ENCODE measurements around the gene MVK. TPM values are rescaled to one million over a fixed set of nuclear protein-coding genes. Genes with fewer than 3 reads are reported as not detected.
A peak's percentile ranks its signal among the peaks of the same experiment; 100 is the strongest.

Gene MVK
- total RNA-seq, 2 donors from 2014 or later = 8.6 to 12.2 TPM

DNA sequence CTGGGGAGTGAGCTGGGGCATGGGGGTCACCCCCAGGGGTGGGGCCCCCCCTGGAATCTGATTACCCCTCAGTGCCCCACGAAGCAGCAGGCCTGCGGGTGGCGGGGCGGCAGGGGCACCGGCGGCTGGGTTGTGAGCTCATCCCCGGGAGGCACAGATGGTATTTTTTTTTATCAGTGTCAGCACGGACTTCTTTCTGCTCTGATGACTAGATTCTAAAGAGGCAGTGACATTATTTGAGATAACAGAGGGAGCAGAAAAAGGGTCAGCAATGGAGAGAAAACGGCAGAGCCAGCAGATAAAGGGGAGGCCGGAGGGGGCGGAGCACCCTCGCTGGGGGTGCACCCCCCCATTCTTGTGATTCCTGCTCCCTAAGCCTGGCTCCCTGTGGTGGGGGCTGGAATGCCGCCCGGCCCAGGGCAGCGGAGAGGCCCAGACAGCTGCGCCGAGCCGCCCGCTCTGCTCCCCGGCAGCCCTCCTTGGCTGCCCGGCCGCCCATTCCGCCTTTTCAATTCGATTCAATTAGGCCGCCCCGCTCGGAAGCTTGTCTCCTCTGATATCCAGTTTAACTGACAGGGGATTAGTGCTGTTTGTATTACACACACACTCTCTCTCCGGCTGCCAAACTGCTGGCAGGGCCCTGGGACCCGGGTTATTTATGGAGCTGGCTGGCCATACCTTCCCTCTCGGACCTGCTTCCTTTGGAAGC lies 32.9 kb downstream of the MVK start:
- Histone ChIP-seq H3K4me1 (peaks cover 5% of the 10 kb centered on the region), H3K4me3 (no peak overlapping the region), H3K27ac (no peak overlapping the region), H3K36me3 (replicated peaks in 1 of 2; ENCODE audit: insufficient read depth in 1 of 2, low read depth in 2 of 2) (no peaks in the 10 kb centered on the region), H3K27me3 (peaks cover 0 to 4% of the 10 kb centered on the region in 2 donors), H3K9me3 (no peaks in the 10 kb centered on the region)
- DNase-seq (peak in 1 of 4 donors; percentile 23), ATAC-seq (peak; percentile 28)
- 35 to 42% methylated on average over 28 to 30 of the region's 30 CpGs for WGBS, 2 donors
- TF ChIP-seq, protein P1, sequence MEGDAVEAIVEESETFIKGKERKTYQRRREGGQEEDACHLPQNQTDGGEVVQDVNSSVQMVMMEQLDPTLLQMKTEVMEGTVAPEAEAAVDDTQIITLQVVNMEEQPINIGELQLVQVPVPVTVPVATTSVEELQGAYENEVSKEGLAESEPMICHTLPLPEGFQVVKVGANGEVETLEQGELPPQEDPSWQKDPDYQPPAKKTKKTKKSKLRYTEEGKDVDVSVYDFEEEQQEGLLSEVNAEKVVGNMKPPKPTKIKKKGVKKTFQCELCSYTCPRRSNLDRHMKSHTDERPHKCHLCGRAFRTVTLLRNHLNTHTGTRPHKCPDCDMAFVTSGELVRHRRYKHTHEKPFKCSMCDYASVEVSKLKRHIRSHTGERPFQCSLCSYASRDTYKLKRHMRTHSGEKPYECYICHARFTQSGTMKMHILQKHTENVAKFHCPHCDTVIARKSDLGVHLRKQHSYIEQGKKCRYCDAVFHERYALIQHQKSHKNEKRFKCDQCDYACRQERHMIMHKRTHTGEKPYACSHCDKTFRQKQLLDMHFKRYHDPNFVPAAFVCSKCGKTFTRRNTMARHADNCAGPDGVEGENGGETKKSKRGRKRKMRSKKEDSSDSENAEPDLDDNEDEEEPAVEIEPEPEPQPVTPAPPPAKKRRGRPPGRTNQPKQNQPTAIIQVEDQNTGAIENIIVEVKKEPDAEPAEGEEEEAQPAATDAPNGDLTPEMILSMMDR (IDR thresholded peaks at IDR 0.05) = no peak
- no peak for TF ChIP-seq POLR2A (IDR thresholded peaks at IDR 0.05)
- intact Hi-C loops (cut with DNase I) = no loop called here

DNA sequence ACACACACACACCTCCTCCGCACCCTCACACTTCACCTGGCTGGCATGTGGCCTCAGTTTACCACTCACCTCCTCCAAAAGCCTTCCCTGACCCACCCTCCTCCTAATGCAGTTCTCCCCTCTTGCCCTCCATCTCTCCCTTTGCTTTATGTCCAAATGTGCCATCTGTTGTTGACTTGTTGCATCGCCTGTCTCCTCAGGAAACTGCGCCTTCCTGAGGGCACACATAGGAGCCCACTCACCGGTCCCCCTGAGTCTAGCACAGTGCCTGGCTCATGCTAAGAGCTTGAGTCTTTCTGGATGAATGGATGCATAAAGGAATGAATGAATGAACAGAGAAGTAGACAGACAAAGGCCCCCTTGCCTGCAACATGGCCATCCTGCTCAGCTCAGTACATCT lies 34.0 kb downstream of the MVK start:
- WGBS, 2 donors = 84 to 89% methylated on average over 4 of the region's 4 CpGs
- no peak for DNase-seq
- H3K27me3 ChIP-seq = peaks cover 0 to 4% of the 10 kb centered on the region in 2 donors
- peaks cover 5% of the 10 kb centered on the region for H3K4me1 ChIP-seq
- no peak for TF ChIP-seq POLR2A (IDR thresholded peaks at IDR 0.05)
- TF ChIP-seq, protein P1 (IDR thresholded peaks at IDR 0.05) = no peak
- H3K36me3 ChIP-seq (replicated peaks in 1 of 2; ENCODE audit: insufficient read depth in 1 of 2, low read depth in 2 of 2) = no peaks in the 10 kb centered on the region
- H3K27ac ChIP-seq = no peak overlapping the region
- intact Hi-C loops (cut with DNase I) = no loop called here
- no peaks in the 10 kb centered on the region for H3K9me3 ChIP-seq
- ATAC-seq = no peak
- no peak overlapping the region for H3K4me3 ChIP-seq

DNA sequence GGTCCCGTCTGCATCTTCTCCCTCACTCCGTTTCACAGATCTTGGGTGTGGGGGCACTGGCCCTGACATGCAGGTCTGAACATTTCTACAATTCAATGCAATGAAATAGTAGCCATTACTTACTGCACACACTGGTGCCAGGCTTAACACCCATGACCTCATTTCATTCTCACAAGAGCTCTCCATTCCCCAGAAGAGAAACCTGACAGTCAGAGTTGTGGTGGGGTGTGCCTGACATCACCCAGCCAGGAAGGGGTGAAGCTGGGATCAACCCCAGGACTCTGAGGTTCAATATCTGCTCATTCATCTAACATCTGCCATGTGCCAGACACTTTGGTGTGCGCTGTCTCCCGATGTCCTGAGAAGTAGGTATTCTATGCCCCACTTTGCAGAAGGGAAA lies 34.7 kb downstream of the MVK start:
- peaks cover 5% of the 10 kb centered on the region for H3K4me1 ChIP-seq
- H3K36me3 ChIP-seq (replicated peaks in 1 of 2; ENCODE audit: insufficient read depth in 1 of 2, low read depth in 2 of 2) = no peaks in the 10 kb centered on the region
- H3K27ac ChIP-seq = no peak overlapping the region
- no peak overlapping the region for H3K4me3 ChIP-seq
- WGBS, 2 donors = 74 to 83% methylated on average over 4 of the region's 4 CpGs
- DNase-seq (no peak), ATAC-seq (no peak)
- no peak for TF ChIP-seq POLR2A (IDR thresholded peaks at IDR 0.05)
- TF ChIP-seq, protein P1 (IDR thresholded peaks at IDR 0.05) = no peak
- no peaks in the 10 kb centered on the region for H3K9me3 ChIP-seq
- peaks cover 0 to 4% of the 10 kb centered on the region in 2 donors for H3K27me3 ChIP-seq
- intact Hi-C loops (cut with DNase I) = no loop called here

DNA sequence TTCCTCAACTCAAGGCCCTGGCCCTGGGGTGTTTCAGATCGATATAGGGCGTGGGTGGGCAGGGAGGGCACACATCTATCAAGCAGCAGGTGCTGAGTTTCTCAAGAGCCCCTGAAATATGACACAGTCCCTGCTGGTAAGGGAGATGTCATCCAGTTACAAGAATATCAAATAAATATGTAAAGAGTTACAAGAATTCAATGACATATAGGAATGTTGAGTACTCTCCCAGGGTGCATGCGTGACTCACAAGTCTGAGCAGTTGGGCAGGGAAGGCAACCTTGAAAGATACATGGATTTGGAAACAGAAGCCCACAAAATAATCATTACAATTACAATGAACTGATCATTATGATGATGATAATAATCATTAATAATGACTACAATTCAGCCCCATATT lies 35.2 kb downstream of the MVK start:
- Histone ChIP-seq H3K4me1 (peaks cover 5% of the 10 kb centered on the region), H3K36me3 (replicated peaks in 1 of 2; ENCODE audit: insufficient read depth in 1 of 2, low read depth in 2 of 2) (no peaks in the 10 kb centered on the region), H3K27ac (no peak overlapping the region), H3K27me3 (peaks cover 0 to 4% of the 10 kb centered on the region in 2 donors), H3K4me3 (no peak overlapping the region), H3K9me3 (no peaks in the 10 kb centered on the region)
- ATAC-seq (no peak), DNase-seq (no peak)
- TF ChIP-seq POLR2A (IDR thresholded peaks at IDR 0.05) = no peak
- TF ChIP-seq, protein P1 (IDR thresholded peaks at IDR 0.05) = no peak
- 68 to 81% methylated on average over 3 of the region's 3 CpGs for WGBS, 2 donors
- intact Hi-C loops (cut with DNase I) = no loop called here

DNA sequence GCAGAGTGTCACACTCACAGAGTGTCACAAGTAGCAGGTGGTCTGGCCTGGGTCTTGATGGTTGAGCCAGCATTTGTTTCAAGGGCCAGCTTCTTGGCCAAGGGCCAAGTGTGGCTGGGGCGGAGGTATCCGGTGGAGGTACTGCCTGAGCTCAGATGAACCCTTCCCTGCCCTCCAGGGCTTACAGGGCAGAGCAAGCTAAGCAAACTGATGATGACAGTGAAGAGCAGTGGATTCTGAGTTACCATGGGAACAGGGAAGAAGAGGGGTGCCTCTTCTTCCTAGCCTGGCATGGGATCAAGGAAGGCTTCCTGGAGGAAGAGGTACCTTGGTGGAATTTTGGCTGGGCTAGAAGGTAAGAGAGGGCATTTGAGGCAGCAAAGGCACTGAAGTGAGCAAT lies 35.7 kb downstream of the MVK start:
- Histone ChIP-seq H3K4me3 (no peak overlapping the region), H3K36me3 (replicated peaks in 1 of 2; ENCODE audit: insufficient read depth in 1 of 2, low read depth in 2 of 2) (no peaks in the 10 kb centered on the region), H3K9me3 (no peaks in the 10 kb centered on the region), H3K27me3 (peaks cover 0 to 4% of the 10 kb centered on the region in 2 donors), H3K4me1 (peaks cover 5% of the 10 kb centered on the region), H3K27ac (no peak overlapping the region)
- no peak for TF ChIP-seq POLR2A (IDR thresholded peaks at IDR 0.05)
- TF ChIP-seq, protein P1 (IDR thresholded peaks at IDR 0.05) = no peak
- ATAC-seq (no peak), DNase-seq (no peak)
- intact Hi-C loops (cut with DNase I) = no loop called here
- WGBS, 2 donors = 33 to 40% methylated on average over 2 of the region's 2 CpGs

Data from body of pancreas (tissue), 4 donors.